GM12892 (cell line): Measurements from ENCODE around the gene DIRAS2.
"Not testable (repeated sequence)": the region's sequence is repeated elsewhere in the genome, so short reads cannot be mapped to it uniquely, and the experiment has no call there.

Experiments
- POLR2A ChIP-seq: IDR thresholded peaks from 2 replicates; pipeline ENCODE4 v1.6.1; 2011; ENCODE audit warnings: low read depth, low read length, control low read depth
- POLR2AphosphoS5 ChIP-seq: IDR thresholded peaks from 2 replicates; pipeline ENCODE4 v1.6.1; 2011; ENCODE audit warnings: low read depth, low read length, control low read depth
- TAF1 ChIP-seq: IDR thresholded peaks from 2 replicates; pipeline ENCODE4 v1.6.1; 2011; ENCODE audit warnings: low read depth, mild to moderate bottlenecking, control low read depth, low read length, borderline replicate concordance

GRCh38 chr9:90656876-90657275 is 14.3 kb upstream of the DIRAS2 start:
- not testable (repeated sequence) for TF ChIP-seq POLR2A, TAF1, POLR2AphosphoS5
